Measurements from ENCODE around the gene CASTOR2. TPM values are rescaled to one million over a fixed set of nuclear protein-coding genes. Genes with fewer than 3 reads are reported as not detected.
"Not testable (repeated sequence)": the region's sequence is repeated elsewhere in the genome, so short reads cannot be mapped to it uniquely, and the experiment has no call there.

Gene CASTOR2
- polyA plus RNA-seq, 4 donors: 4.2 to 7.2 (median 5.3) TPM

DNA sequence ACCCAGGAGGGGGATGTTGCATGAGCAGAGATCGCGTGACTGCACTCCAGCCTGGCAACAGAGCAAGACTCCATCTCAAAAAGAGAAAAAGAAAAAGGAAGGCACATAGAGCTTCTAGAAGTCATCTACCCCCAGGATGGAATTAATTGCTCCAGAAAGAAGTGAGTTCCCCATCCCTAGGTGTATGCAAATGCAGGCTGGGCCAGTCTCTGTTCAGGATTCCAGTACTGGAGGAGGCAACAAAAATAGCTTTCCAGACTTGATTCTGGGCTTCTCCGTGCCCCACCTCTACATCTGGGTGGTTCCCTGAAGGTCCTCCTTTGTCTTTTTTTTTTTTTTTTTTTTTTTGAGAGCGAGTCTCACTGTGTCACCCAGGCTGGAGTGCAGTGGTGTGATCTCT lies 28.6 kb downstream of the CASTOR2 start:
- DNase-seq (ENCODE audit: low read depth in 4 of 4, low spot score in 3 of 4): no peak

DNA sequence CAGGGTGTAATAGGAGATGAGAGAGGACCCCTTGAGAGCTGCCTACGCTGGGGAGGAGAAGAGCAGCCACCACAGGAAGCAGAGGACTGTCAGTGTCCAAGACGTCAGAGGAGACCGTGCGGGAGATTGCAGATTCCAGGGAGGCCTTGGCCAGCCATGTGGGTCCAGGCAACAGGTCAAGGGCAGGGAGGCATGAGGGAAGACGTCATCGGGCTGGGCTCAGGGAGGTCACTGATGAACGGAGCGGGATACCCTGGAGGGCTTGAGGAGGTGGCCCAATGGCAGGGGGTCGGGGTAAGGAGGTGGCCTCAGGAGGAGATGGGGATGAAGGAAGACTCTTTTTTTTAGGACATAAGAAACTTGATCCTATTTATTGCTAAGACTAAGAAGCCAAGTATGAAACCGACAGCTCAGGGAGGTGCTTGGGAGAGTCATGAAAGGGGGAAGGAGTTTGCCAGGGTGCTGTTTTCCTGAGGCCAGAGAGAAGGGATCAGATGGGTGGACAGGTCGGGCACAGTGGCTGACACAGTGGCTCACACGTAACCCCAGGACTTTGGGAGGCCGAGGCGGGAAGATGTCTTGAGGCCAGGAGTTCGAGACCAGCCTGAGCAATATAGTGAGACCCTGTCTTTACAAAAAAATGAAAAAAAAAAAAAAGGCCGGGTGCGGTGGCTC lies 30.5 kb downstream of the CASTOR2 start:
- not testable (repeated sequence) for DNase-seq (ENCODE audit: low read depth in 4 of 4, low spot score in 3 of 4)

GRCh38 chr7:74996361-74996760 lies 31.9 kb downstream of the CASTOR2 start:
- not testable (repeated sequence) for DNase-seq (ENCODE audit: low read depth in 4 of 4, low spot score in 3 of 4)

DNA sequence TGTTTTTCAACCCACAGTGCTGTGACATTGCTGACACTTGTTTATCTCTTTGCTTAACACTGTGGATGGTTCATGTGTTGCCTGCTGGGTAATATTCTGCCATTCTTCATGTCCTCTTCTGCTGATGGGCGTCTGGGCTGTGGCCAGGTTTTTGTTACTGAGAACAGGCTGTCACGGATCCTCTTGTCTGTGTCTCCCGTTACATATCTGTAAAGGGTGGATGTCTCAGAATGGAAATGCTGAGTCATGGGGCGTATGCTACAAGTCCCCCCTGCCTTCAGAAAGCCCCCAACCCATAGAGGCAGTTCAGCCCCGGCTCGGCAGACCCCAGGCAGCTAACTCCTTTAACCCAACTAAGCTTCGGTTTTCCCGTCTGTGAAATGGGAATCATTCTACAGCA lies 33.3 kb downstream of the CASTOR2 start:
- not testable (repeated sequence) for DNase-seq (ENCODE audit: low read depth in 4 of 4, low spot score in 3 of 4)

GRCh38 chr7:75001356-75001755 lies 36.9 kb downstream of the CASTOR2 start:
- not testable (repeated sequence) for DNase-seq (ENCODE audit: low read depth in 4 of 4, low spot score in 3 of 4)

- DNase-seq (ENCODE audit: low read depth in 4 of 4, low spot score in 3 of 4): no peak
Measured at GRCh38 chr7:75010036-75010435, 45.5 kb downstream of the CASTOR2 start.

DNA sequence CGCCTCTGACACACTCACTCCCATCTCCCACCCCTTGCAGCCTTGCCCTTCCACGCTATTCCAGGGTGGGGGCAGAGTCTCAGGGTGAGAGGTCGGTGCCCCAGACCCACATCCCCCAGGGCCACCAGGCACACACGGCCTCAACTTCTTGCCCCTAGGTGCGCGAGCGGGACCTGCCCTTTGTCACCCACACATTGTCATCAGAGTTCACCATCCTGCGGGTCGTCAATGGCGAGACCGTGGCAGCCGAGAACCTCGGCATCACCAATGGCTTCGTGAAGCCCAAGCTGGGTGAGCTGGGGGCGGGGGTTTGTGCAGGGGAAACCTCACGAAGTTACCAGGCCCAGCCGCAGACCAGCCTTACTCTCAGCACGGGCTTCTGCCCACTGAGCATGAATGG lies 53.3 kb downstream of the CASTOR2 start:
- DNase-seq (ENCODE audit: low read depth in 4 of 4, low spot score in 3 of 4): no peak

- no peak for DNase-seq (ENCODE audit: low read depth in 4 of 4, low spot score in 3 of 4)
Measured at GRCh38 chr7:75018570-75019364, 54.3 kb downstream of the CASTOR2 start.

DNA sequence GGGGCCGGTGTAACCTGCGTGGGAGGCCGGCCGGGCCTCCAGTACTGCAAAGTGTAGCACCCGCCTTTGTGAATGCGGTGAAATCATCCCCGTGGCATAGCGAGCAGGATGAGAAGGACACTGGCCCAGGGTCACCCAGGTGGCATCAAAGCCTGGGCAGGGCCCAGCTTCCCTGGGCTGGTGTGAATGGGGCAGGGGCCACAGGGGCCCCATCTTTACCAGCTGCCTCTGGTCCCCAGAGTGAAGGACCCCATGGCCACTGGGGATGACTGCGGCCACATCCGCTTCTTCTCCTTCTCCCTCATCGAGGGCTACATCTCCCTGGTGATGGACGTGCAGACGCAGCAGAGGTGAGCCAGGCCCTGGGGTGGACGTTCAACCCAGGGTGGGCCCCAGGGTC lies 55.3 kb downstream of the CASTOR2 start:
- DNase-seq (ENCODE audit: low read depth in 4 of 4, low spot score in 3 of 4): no peak

DNA sequence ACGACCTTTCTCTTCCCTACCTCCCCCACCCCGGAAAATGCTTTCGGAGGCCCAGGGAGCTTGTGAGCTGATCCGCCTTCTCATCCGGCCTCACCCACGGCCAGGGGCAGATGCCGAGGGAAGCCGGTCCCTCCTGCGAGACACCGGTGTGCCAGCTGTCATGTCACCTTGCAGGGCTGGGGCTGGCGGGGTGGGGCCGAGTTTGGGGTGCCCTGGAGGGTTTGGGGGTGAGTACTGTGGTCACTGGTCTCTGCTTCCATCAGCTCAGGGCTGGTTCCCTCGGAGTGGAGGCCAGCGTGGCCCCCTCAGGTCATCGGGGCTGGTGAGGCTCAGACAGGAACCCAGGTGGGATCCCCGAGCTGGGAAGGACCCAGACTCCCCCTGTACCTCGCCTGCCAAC lies 60.4 kb downstream of the CASTOR2 start:
- no peak for DNase-seq (ENCODE audit: low read depth in 4 of 4, low spot score in 3 of 4)

DNA sequence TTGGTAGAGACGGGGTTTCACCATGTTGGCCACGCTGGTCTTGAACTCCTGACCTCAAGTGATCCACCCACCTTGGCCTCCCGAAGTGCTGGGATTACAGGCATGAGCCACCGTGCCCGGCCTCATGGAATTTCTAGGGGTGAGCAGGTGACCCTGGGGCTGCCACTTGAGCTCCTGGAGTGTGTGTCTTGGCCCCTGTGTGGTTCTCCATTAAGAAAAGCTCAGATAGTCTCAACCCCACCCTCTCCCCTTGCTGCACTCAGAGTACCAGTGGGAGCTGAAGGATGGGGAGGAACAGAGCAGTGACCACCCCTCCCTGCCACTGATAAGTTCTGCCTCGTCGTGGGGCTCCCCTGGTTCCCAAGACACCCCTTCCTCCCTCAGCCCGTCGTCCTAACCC lies 63.8 kb downstream of the CASTOR2 start:
- no peak for DNase-seq (ENCODE audit: low read depth in 4 of 4, low spot score in 3 of 4)

DNA sequence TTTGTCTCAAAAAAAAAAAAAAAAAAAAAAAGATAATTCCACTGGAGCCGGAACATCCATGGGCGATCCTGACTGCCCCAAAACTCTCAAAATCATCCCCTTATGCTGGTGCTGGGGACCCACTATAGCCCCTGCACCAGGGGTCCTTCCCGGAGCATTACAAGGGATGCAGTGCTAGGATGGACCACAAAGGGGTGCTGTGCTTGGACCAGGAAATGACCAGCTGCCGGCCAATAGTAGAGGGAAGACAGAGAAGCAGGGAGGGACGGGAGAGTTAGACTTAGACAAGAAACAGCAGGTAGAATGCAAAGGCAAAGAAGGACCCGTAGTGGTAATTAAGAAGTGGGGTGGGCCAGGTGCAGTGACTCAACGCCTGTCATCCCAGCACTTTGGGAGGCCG lies 68.6 kb downstream of the CASTOR2 start:
- DNase-seq (ENCODE audit: low read depth in 4 of 4, low spot score in 3 of 4): no peak

DNA sequence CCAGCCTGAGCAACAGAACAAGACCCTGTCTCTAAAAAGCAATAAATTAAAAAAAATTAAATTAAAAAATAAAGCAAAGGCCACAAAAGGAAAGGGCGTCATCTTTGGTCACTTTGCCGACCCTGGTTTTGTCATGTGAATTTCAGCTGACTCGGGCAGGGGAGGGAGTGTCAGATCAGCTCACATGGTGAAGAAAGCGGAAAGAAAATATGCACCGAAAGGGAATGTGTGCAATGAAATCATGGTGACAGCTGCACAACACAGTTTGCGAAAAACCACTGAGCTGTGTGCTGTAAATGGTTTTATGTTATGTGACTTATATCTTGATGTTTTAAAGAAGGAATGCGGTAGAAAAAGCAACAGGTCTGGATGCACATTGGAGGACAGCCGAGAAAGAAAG lies 69.3 kb downstream of the CASTOR2 start:
- DNase-seq (ENCODE audit: low read depth in 4 of 4, low spot score in 3 of 4): no peak

GRCh38 chr7:75038508-75038907 lies 74.0 kb downstream of the CASTOR2 start:
- DNase-seq (ENCODE audit: low read depth in 4 of 4, low spot score in 3 of 4): no peak

GRCh38 chr7:75039166-75039565 lies 74.7 kb downstream of the CASTOR2 start:
- no peak for DNase-seq (ENCODE audit: low read depth in 4 of 4, low spot score in 3 of 4)

GRCh38 chr7:75039709-75040108 lies 75.2 kb downstream of the CASTOR2 start:
- no peak for DNase-seq (ENCODE audit: low read depth in 4 of 4, low spot score in 3 of 4)

GRCh38 chr7:75040512-75040911 lies 76.0 kb downstream of the CASTOR2 start:
- no peak for DNase-seq (ENCODE audit: low read depth in 4 of 4, low spot score in 3 of 4)

- DNase-seq (ENCODE audit: low read depth in 4 of 4, low spot score in 3 of 4): no peak
Measured at GRCh38 chr7:75042286-75042685, 77.8 kb downstream of the CASTOR2 start.

DNA sequence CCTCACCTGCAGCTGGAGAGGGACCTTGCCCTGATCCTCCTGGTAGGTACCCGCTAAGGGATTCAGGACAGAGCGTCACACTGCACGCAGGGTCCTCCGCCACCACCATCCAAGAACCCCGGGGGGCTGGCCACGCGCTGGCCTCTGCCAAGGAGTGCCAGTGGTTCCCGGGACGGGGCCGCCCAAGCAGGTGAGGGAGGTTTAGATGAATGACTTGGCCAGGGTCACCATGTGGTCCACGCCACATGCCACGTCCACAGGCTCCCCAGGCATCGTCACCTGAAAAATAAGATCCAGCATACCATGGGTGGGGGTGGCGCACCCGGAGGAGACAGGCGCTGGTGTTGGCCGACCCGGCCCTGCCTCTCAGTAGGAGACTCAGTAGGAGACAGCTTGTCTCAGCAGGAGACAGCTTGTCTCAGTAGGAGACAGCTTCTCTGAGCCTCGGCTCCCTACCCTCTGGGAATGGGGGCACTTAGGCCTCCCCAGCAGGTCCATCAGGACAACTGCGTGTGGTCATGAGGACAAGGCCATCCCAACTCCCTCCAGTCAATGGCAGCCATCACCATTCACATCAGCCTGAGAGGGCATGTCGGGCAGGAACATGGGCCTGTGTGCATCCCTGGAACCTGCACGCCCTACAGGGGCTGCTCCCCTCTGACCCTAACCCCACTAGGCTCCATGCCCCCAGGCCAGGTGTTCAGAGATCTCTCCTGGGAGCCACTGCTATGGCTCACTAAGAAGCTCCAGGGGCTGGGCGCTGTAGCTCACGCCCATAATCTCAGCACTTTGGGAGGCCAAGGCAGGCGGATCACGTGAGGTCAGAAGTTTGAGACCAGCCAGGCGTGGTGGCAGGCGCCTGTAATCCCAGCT lies 78.6 kb downstream of the CASTOR2 start:
- no peak for DNase-seq (ENCODE audit: low read depth in 4 of 4, low spot score in 3 of 4)

GRCh38 chr7:75045881-75046280 lies 81.4 kb downstream of the CASTOR2 start:
- no peak for DNase-seq (ENCODE audit: low read depth in 4 of 4, low spot score in 3 of 4)

Measured in right renal pelvis (tissue), 4 donors.